HCT116 (cell line): Measurements from ENCODE around the gene HAPLN2.

Source experiments
- ATF3 ChIP-seq: IDR thresholded peaks from 2 replicates; pipeline ENCODE4 v1.6.1; 2012
- CEBPB ChIP-seq: IDR thresholded peaks from 2 replicates; pipeline ENCODE4 v1.6.1; 2012; ENCODE audit warnings: low read depth
- CTCF ChIP-seq, 3 experiments: fragments of 200-600 bp in 1 of 3; sonication (generic) in 1 of 3; IDR thresholded peaks in 2 of 3; conservative IDR thresholded peaks in 1 of 3; 2 replicates each; pipeline ENCODE4 v1.5.1; 2012 to 2017; ENCODE audit warnings: low read depth in 2 of 3, low read length in 2 of 3, antibody characterized with exemption in 1 of 3, borderline replicate concordance in 1 of 3, control low read depth in 1 of 3, mild to moderate bottlenecking in 1 of 3, mixed read lengths in 1 of 3, mixed run types in 1 of 3, moderate library complexity in 1 of 3; ENCODE audit not compliant: insufficient read depth in 1 of 3
- EZH2 ChIP-seq: fragments of 200-600 bp; sonication (generic); IDR thresholded peaks from 2 replicates; pipeline ENCODE4 v1.6.1; 2017; ENCODE audit warnings: antibody characterized with exemption, mixed run types
- JUND ChIP-seq: IDR thresholded peaks from 2 replicates; pipeline ENCODE4 v1.6.1; 2012
- MAX ChIP-seq: IDR thresholded peaks from 2 replicates; pipeline ENCODE4 v1.6.1; 2012
- POLR2A ChIP-seq: IDR thresholded peaks from 2 replicates; pipeline ENCODE4 v1.7.0; 2011; ENCODE audit warnings: borderline replicate concordance; ENCODE audit not compliant: insufficient read depth, insufficient read length; ENCODE audit errors: extremely low read depth
- POLR2AphosphoS5 ChIP-seq: IDR thresholded peaks from 2 replicates; pipeline ENCODE4 v1.6.1; 2011; ENCODE audit warnings: mild to moderate bottlenecking, low read depth, low read length, moderate library complexity
- REST ChIP-seq: IDR thresholded peaks from 2 replicates; pipeline ENCODE4 v1.6.1; 2012; ENCODE audit warnings: low read depth
- SIN3A ChIP-seq: IDR thresholded peaks from 2 replicates; pipeline ENCODE4 v1.6.1; 2012; ENCODE audit warnings: low read depth
- TCF7L2 ChIP-seq: IDR thresholded peaks from 2 replicates; pipeline ENCODE4 v1.7.0; 2011; ENCODE audit warnings: borderline replicate concordance, inconsistent platforms; ENCODE audit not compliant: insufficient read depth, insufficient read length; ENCODE audit errors: extremely low read depth
- YY1 ChIP-seq: IDR thresholded peaks from 2 replicates; pipeline ENCODE4 v1.6.1; 2011; ENCODE audit warnings: low read length, low read depth, moderate library complexity, mild to moderate bottlenecking; ENCODE audit not compliant: insufficient replicate concordance; ENCODE audit errors: extremely low read depth
- ZNF274 ChIP-seq: fragments of 200-500 bp; sonication (Bioruptor generic); IDR thresholded peaks from 2 replicates; pipeline ENCODE4 v1.6.1; 2014; ENCODE audit warnings: mild to moderate bottlenecking, low read depth, low read length, inconsistent platforms

GRCh38 chr1:156578055-156578454 lies 41.2 kb upstream of the HAPLN2 start:
- no peak for TF ChIP-seq CTCF (IDR thresholded peaks at IDR 0.05 in 2 of 3, conservative IDR thresholded peaks at IDR 0.05 in 1 of 3; ENCODE audit: borderline replicate concordance in 1 of 3, insufficient read depth in 1 of 3, low read depth in 2 of 3, low read length in 2 of 3)
- TF ChIP-seq JUND: no peak
- TF ChIP-seq EZH2: no peak
- TF ChIP-seq ATF3: no peak
- TF ChIP-seq POLR2A: no peak
- TF ChIP-seq SIN3A: no peak
- TF ChIP-seq CEBPB: no peak
- no peak for TF ChIP-seq MAX
- no peak for TF ChIP-seq POLR2AphosphoS5
- no peak for TF ChIP-seq TCF7L2
- no peak for TF ChIP-seq REST
- TF ChIP-seq ZNF274: no peak
- TF ChIP-seq YY1: no peak
